Lung (tissue), 12 donors: ENCODE results near the gene SIN3A. TPM values are rescaled to one million over a fixed set of nuclear protein-coding genes. Genes with fewer than 3 reads are reported as not detected.

Experiments used
- ATAC-seq: fragments of 200-7000 bp; cut with Tn5 transposase; one replicate; pipeline ENCODE4 v1.9.1; 2020; ENCODE audit warnings: moderate number of reproducible peaks; ENCODE audit not compliant: insufficient read depth, low FRiP score
- DNase-seq, 3 donors: peaks; one replicate each; pipeline ENCODE4 v3.0.0-alpha.2; 2013 to 2017
- H3K27ac ChIP-seq, 2 donors: one replicate each; pipeline ENCODE4 v1.5.1; 2013; ENCODE audit warnings: mild to moderate bottlenecking in 2 of 2, moderate library complexity in 2 of 2, control low read depth in 1 of 2, inconsistent platforms in 1 of 2, low read depth in 1 of 2, low read length in 1 of 2
- H3K27me3 ChIP-seq, 3 donors: one replicate each; pipeline ENCODE4 v1.5.1; 2013; ENCODE audit warnings: low read length in 2 of 3; ENCODE audit not compliant: control insufficient read depth in 3 of 3, insufficient read depth in 3 of 3
- H3K36me3 ChIP-seq, 4 donors: one replicate each; pipeline ENCODE4 v1.5.1; 2013; ENCODE audit warnings: low read length in 4 of 4, mild to moderate bottlenecking in 1 of 4, moderate library complexity in 1 of 4; ENCODE audit not compliant: control insufficient read depth in 4 of 4, insufficient read depth in 4 of 4
- H3K4me1 ChIP-seq, 5 donors: one replicate each; pipeline ENCODE4 v1.5.1; 2013; ENCODE audit warnings: low read length in 5 of 5, mild to moderate bottlenecking in 2 of 5, moderate library complexity in 1 of 5; ENCODE audit not compliant: control insufficient read depth in 5 of 5, insufficient read depth in 5 of 5
- H3K4me3 ChIP-seq: one replicate; pipeline ENCODE4 v1.5.1; 2013; ENCODE audit warnings: mild to moderate bottlenecking, control low read depth, moderate library complexity
- H3K9ac ChIP-seq, 2 donors: one replicate each; pipeline ENCODE4 v1.5.1; 2013; ENCODE audit warnings: low read length in 2 of 2, control low read depth in 1 of 2; ENCODE audit not compliant: insufficient read depth in 1 of 2
- H3K9me3 ChIP-seq, 4 donors: one replicate each; pipeline ENCODE4 v1.5.1; 2013; ENCODE audit warnings: low read length in 3 of 4, mild to moderate bottlenecking in 1 of 4, moderate library complexity in 1 of 4; ENCODE audit not compliant: control insufficient read depth in 4 of 4, insufficient read depth in 3 of 4
- WGBS, 2 donors: extraction: QIAGEN DNeasy Blood & Tissue Kit; methylation state at CpG; one replicate each; pipeline ENCODE4 v1.1.7; 2013; 5-methylcytosine and 5-hydroxymethylcytosine counted together
- polyA plus RNA-seq, 2 donors: library from polyadenylated mRNA; stranded (reverse); fragments of 200-250 nt; gene quantifications; one replicate each; pipeline ENCODE4 v1.2.1, GENCODE V29; 2013
- total RNA-seq, 2 donors: library from RNA; depleted of rRNA in 1 of 2; stranded (reverse); fragments of >200 nt in 1 of 2; gene quantifications; one replicate each; pipeline ENCODE4 v1.2.1, GENCODE V29; 2014 to 2021
- TF ChIP-seq, protein P1 (sequence below): IDR thresholded peaks from 2 replicates; pipeline ENCODE4 v1.5.1; 2012; ENCODE audit warnings: mild to moderate bottlenecking; ENCODE audit errors: control extremely low read depth, extremely low read depth
- donor health status: control.
- donor health status: control.
- donor health status: Bipolar disorder and iron deficiency.
- donor health status: healthy.
- donor health status: DM: yes; HTN: yes; CAD: no.

Gene SIN3A
- total and polyA plus RNA-seq, 4 donors, result 9.8 to 86.1 (median 43.0) TPM

DNA sequence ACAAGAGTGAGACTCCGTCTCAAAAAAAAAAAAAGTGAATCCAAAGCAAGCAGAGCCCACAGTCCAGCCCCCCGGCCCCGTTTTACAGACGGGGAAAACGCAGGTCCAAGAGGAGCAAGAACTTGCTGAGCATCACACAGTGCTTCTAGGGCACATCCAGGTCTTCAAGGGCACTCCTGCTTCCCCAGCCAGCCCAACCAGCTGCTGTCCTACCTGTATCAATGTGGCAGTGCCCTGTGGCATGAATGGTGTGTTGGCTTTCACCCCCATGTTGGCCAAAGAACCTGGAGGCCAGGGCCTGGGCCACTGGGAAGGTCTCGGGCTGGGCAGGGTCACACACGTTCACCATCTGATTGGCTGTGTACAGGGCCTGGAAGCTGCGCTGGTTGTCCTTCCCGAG is 87.7 kb downstream of the SIN3A start:
- no peak for DNase-seq
- H3K9ac ChIP-seq, result no peak overlapping the region
- H3K27me3 ChIP-seq, result no peaks in the 10 kb centered on the region
- TF ChIP-seq, protein P1, sequence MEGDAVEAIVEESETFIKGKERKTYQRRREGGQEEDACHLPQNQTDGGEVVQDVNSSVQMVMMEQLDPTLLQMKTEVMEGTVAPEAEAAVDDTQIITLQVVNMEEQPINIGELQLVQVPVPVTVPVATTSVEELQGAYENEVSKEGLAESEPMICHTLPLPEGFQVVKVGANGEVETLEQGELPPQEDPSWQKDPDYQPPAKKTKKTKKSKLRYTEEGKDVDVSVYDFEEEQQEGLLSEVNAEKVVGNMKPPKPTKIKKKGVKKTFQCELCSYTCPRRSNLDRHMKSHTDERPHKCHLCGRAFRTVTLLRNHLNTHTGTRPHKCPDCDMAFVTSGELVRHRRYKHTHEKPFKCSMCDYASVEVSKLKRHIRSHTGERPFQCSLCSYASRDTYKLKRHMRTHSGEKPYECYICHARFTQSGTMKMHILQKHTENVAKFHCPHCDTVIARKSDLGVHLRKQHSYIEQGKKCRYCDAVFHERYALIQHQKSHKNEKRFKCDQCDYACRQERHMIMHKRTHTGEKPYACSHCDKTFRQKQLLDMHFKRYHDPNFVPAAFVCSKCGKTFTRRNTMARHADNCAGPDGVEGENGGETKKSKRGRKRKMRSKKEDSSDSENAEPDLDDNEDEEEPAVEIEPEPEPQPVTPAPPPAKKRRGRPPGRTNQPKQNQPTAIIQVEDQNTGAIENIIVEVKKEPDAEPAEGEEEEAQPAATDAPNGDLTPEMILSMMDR, result no peak
- H3K36me3 ChIP-seq, result peaks cover 4 to 64% (median 8%) of the 10 kb centered on the region in 4 donors
- no peak for ATAC-seq
- H3K27ac ChIP-seq, result no peak overlapping the region
- 92 to 96% methylated on average over 9 of the region's 9 CpGs for WGBS, 2 donors
- H3K9me3 ChIP-seq, result no peaks in the 10 kb centered on the region
- H3K4me1 ChIP-seq, result peaks cover 0 to 7% (median 2%) of the 10 kb centered on the region in 5 donors
- H3K4me3 ChIP-seq, result no peak overlapping the region

DNA sequence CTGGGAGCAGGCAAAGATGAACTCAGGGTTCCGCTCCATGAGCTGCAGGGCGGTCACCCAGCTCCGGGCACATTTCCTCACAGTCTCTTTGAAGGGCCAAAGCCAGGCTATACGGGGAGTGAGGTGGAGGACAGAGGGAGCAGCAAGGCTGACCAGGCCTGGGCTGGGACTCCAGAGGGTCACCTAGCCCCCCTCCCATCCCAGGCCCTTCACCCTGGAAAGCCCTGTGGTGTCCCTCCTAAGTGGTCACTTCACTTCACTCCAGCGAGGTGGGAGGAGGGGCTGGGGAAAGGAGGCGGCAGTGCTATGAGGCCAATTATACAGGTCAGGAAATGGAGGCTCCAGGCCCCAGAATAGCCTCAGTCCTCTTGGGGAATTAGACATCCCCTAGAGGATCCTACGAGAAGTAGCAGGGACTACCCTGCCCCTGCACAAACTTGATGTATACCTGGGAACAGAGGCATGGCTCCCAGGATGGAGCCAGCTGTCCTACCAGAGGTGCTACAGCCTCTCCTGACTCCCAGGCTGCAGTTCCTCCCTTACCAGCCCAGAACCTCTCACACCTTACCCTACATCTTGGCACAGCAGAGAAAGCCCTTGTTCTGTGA is 88.7 kb downstream of the SIN3A start:
- Histone ChIP-seq H3K4me1 (peaks cover 0 to 5% (median 2%) of the 10 kb centered on the region in 5 donors), H3K36me3 (peaks cover 4 to 74% (median 10%) of the 10 kb centered on the region in 4 donors), H3K9me3 (no peaks in the 10 kb centered on the region), H3K27me3 (no peaks in the 10 kb centered on the region), H3K9ac (no peak overlapping the region), H3K4me3 (no peak overlapping the region), H3K27ac (no peak overlapping the region)
- DNase-seq (no peak), ATAC-seq (no peak)
- TF ChIP-seq, protein P1, result no peak
- 90 to 96% methylated on average over 7 of the region's 7 CpGs for WGBS, 2 donors

DNA sequence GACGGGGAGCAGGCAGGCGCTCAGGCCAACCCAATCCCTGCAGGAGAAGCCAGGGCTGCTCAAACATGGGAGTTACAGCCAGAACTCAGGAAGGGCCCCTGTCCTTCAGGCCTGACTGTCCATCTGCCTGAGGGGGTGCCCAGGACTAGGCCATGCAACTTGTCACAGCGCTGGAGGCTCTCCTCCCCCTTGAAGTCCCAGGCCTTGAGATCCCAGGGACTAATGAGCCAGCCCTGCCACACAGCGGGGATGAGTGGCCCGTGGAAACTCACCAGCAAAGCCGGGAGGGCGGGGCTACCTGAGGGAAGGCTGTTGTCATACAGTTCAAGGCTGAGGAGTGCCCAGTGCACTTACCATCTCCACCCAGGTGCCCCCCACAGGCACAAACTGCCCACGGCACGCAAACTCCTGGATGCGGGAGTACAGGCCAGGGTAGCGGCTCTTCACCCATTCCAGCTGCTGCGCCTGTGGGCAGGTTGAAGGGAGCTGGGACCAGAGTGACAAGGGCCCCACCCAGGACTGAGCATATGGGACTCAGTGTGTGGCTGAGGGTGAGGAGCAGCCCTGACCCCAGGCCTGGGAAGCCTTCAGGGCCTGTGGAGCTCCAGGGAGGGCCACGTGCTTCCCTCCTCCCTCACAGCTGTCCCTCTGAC is 89.4 kb downstream of the SIN3A start:
- TF ChIP-seq, protein P1, result no peak
- WGBS, 2 donors, result 91 to 95% methylated on average over 13 of the region's 13 CpGs
- no peaks in the 10 kb centered on the region for H3K9me3 ChIP-seq
- DNase-seq (no peak), ATAC-seq (no peak)
- peaks cover 4 to 74% (median 9%) of the 10 kb centered on the region in 4 donors for H3K36me3 ChIP-seq
- no peak overlapping the region for H3K4me3 ChIP-seq
- H3K27ac ChIP-seq, result no peak overlapping the region
- no peak overlapping the region for H3K9ac ChIP-seq
- H3K27me3 ChIP-seq, result no peaks in the 10 kb centered on the region
- no peaks in the 10 kb centered on the region for H3K4me1 ChIP-seq
